Natural killer cell (primary cell): ENCODE data around the gene SLC44A5. TPM values are rescaled to one million over a fixed set of nuclear protein-coding genes. Genes with fewer than 3 reads are reported as not detected.
"Not testable (repeated sequence)": the region's sequence is repeated elsewhere in the genome, so short reads cannot be mapped to it uniquely, and the experiment has no call there.

Experiments
- ATAC-seq, 3 donors: fragments of 150-1000 bp in 2 of 3; fragments of 200-7000 bp in 1 of 3; cut with Tn5 transposase; 1 replicate in 1 of 3; 2 replicates in 2 of 3; pipeline ENCODE4 v1.10.0; 2021; ENCODE audit warnings: mild to moderate bottlenecking in 2 of 3, moderate library complexity in 2 of 3
- DNase-seq, 2 donors: peaks; one replicate each; pipeline versions ENCODE4 v3.0.0 to v3.0.0-alpha.2; 2013 to 2021; ENCODE audit warnings: mixed read lengths in 1 of 2
- H3K27ac ChIP-seq: one replicate; pipeline ENCODE4 v1.5.1; 2013; ENCODE audit warnings: mild to moderate bottlenecking, low read length
- H3K27me3 ChIP-seq: one replicate; pipeline ENCODE4 v1.6.1; 2013; ENCODE audit warnings: low read length; ENCODE audit not compliant: control insufficient read depth, insufficient read depth
- H3K36me3 ChIP-seq: one replicate; pipeline ENCODE4 v1.6.1; 2013; ENCODE audit warnings: low read length; ENCODE audit not compliant: control insufficient read depth, insufficient read depth
- H3K4me1 ChIP-seq: one replicate; pipeline ENCODE4 v1.6.1; 2013; ENCODE audit warnings: low read length; ENCODE audit not compliant: control insufficient read depth, insufficient read depth
- H3K4me3 ChIP-seq: one replicate; pipeline ENCODE4 v1.5.1; 2013; ENCODE audit warnings: low read length
- H3K9me3 ChIP-seq: one replicate; pipeline ENCODE4 v1.6.1; 2013; ENCODE audit warnings: low read length; ENCODE audit not compliant: control insufficient read depth, insufficient read depth
- H3K27ac Mint-ChIP-seq, 2 donors: one replicate each; pipeline ENCODE4 v1.8.0; 2022; ENCODE audit warnings: mild to moderate bottlenecking in 2 of 2, mixed read lengths in 2 of 2, moderate library complexity in 1 of 2
- H3K27me3 Mint-ChIP-seq, 2 donors: one replicate each; pipeline ENCODE4 v1.8.0; 2022; ENCODE audit warnings: low read depth in 2 of 2, mixed read lengths in 2 of 2
- H3K36me3 Mint-ChIP-seq: one replicate; pipeline ENCODE4 v1.8.0; 2022; ENCODE audit warnings: mixed read lengths
- H3K4me1 Mint-ChIP-seq, 2 donors: one replicate each; pipeline ENCODE4 v1.8.0; 2022; ENCODE audit warnings: mixed read lengths in 2 of 2
- H3K4me3 Mint-ChIP-seq: one replicate; pipeline ENCODE4 v1.8.0; 2022; ENCODE audit warnings: mild to moderate bottlenecking, moderate library complexity, mixed read lengths
- H3K9me3 Mint-ChIP-seq, 2 donors: one replicate each; pipeline ENCODE4 v1.8.0; 2022; ENCODE audit warnings: mixed read lengths in 2 of 2
- WGBS: methylation state at CpG from one replicate; pipeline ENCODE4 v1.1.7; 2013; ENCODE audit warnings: missing lambda C conversion rate; ENCODE audit not compliant: insufficient coverage; 5-methylcytosine and 5-hydroxymethylcytosine counted together
- intact Hi-C: fragments of 100-400 bp; cut with micrococcal nuclease; formaldehyde crosslinking; loops from one replicate; pipeline ENCODE4 v1.14.2; 2022
- total RNA-seq, 4 donors: library from RNA; stranded (reverse); fragments of 120-200 nt in 1 of 4; gene quantifications; one replicate each; pipeline versions ENCODE4 v1.2.3 to v1.2.4, GENCODE V29; 2013 to 2022
- TF ChIP-seq, protein P1 (sequence below): fragments of 200-600 bp; IDR thresholded peaks from one replicate; pipeline ENCODE4 v1.8.0; 2022; ENCODE audit warnings: antibody characterized with exemption

SLC44A5 gene
- total RNA-seq, 3 donors from 2014 or later (not counting 1 experiment from before 2014, with no cell fraction given): 0.15 to 1.2 TPM; not detected in 1

DNA sequence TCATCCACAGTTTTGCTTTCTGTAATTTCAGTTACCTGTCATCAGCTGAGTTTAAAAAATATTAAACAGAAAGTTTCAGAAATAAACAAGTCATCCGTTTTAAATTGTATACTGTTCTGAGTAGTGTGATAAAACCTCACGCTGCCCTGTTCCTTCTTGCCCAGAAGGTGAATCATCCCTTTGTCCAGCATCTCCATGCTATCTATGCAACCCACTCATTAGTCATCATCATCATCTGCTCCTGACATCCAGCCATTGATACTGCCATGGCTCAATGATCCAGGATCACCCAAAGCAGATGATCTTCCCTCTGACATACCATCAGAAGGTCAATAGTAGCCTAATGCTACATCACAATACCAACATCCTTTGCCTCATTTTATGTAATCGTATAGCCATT is 198.3 kb downstream of the SLC44A5 start:
- no peaks in the 10 kb centered on the region for H3K27me3 ChIP-seq
- ATAC-seq (no peak), DNase-seq (no peak)
- intact Hi-C loops: no loop called here
- no peaks in the 10 kb centered on the region for H3K4me1 ChIP-seq
- no peak overlapping the region for H3K27ac ChIP-seq
- no peaks in the 10 kb centered on the region for H3K4me1 Mint-ChIP-seq
- peaks cover 5% of the 10 kb centered on the region for H3K9me3 ChIP-seq
- H3K9me3 Mint-ChIP-seq: peaks cover 5 to 6% of the 10 kb centered on the region in 2 donors
- TF ChIP-seq, protein P1, sequence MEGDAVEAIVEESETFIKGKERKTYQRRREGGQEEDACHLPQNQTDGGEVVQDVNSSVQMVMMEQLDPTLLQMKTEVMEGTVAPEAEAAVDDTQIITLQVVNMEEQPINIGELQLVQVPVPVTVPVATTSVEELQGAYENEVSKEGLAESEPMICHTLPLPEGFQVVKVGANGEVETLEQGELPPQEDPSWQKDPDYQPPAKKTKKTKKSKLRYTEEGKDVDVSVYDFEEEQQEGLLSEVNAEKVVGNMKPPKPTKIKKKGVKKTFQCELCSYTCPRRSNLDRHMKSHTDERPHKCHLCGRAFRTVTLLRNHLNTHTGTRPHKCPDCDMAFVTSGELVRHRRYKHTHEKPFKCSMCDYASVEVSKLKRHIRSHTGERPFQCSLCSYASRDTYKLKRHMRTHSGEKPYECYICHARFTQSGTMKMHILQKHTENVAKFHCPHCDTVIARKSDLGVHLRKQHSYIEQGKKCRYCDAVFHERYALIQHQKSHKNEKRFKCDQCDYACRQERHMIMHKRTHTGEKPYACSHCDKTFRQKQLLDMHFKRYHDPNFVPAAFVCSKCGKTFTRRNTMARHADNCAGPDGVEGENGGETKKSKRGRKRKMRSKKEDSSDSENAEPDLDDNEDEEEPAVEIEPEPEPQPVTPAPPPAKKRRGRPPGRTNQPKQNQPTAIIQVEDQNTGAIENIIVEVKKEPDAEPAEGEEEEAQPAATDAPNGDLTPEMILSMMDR: no peak
- no peak overlapping the region for H3K4me3 Mint-ChIP-seq
- H3K36me3 ChIP-seq: no peaks in the 10 kb centered on the region
- WGBS: 78% methylated on average over 2 of the region's 3 CpGs
- H3K27ac Mint-ChIP-seq: no peak overlapping the region
- H3K27me3 Mint-ChIP-seq: no peaks in the 10 kb centered on the region
- no peaks in the 10 kb centered on the region for H3K36me3 Mint-ChIP-seq
- H3K4me3 ChIP-seq: no peak overlapping the region

DNA sequence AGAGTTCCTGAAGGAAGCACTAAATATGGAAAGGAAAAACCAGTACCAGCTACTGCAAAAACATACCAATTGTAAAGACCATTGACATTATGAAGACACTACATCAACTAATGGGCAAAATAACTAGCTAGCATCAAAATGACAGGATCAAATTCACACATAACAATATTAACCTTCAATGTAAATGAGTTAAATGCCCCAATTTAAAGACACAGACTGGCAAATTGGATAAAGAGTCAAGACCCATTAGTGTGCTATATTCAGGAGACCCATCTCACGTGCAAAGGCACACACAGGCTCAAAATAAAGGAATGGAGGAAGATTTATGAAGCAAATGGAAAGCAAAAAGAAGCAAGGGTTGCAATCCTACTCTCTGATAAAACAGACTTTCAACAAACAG is 206.2 kb downstream of the SLC44A5 start:
- H3K9me3 Mint-ChIP-seq: peaks cover 13 to 21% of the 10 kb centered on the region in 2 donors
- H3K36me3 Mint-ChIP-seq, H3K27me3 Mint-ChIP-seq, ATAC-seq, H3K27ac ChIP-seq, H3K27me3 ChIP-seq, H3K9me3 ChIP-seq, H3K4me1 Mint-ChIP-seq, H3K27ac Mint-ChIP-seq, intact Hi-C loops, H3K4me1 ChIP-seq, H3K36me3 ChIP-seq, DNase-seq, H3K4me3 Mint-ChIP-seq, H3K4me3 ChIP-seq: not testable (repeated sequence)
- 62% methylated on average over 1 of the region's 1 CpG for WGBS

DNA sequence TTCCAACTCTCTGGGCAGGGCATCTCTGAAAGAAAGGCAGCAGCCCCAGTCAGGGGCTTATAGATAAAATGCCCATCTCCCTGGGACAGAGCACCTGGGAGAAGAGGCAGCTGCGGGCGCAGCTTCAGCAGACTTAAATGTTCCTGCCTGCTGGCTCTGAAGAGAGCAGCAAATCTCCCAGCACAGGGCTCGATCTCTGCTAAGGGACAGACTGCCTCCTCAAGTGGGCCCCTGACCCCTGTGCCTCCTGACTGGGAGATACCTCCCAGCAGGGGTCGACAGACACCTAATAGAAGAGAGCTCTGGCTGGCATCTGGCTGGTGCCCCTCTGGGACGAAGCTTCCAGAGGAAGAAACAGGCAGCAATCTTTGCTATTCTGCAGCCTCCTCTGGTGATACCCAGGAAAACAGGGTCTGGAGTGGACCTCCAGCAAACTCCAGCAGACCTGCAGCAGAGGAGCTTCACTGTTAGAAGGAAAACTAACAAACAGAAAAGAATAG is 207.7 kb downstream of the SLC44A5 start:
- H3K4me3 ChIP-seq, DNase-seq, H3K27me3 ChIP-seq, H3K36me3 Mint-ChIP-seq, H3K4me3 Mint-ChIP-seq, H3K4me1 Mint-ChIP-seq, H3K27ac Mint-ChIP-seq, H3K9me3 ChIP-seq, intact Hi-C loops, H3K27ac ChIP-seq, H3K27me3 Mint-ChIP-seq, H3K36me3 ChIP-seq, ATAC-seq, H3K4me1 ChIP-seq: not testable (repeated sequence)
- WGBS: 78% methylated on average over 5 of the region's 5 CpGs
- H3K9me3 Mint-ChIP-seq: peaks cover 16 to 21% of the 10 kb centered on the region in 2 donors

DNA sequence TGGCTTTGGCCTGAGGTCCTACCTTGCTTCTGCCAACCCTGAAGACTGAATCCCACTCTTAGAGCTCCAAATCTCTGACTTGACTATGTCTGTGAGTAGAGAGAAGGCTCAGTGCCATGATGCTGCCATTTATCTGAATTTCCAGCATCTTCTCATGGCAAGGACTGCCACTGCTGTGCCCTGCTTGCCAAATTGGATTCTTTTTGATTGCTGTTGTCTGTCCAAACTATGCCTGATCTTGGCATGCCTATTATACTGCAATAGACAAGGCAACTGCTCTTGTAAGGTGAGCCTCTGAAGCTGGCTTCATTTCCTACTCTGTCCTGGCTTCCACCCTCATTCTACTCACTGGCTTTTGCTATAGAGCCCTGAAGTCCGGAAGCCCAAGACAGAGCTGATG is 210.2 kb downstream of the SLC44A5 start:
- ATAC-seq (no peak), DNase-seq (no peak)
- H3K4me3 Mint-ChIP-seq: no peak overlapping the region
- no peaks in the 10 kb centered on the region for H3K4me1 Mint-ChIP-seq
- no peaks in the 10 kb centered on the region for H3K27me3 Mint-ChIP-seq
- peaks cover 16 to 21% of the 10 kb centered on the region in 2 donors for H3K9me3 Mint-ChIP-seq
- H3K27ac Mint-ChIP-seq: no peak overlapping the region
- TF ChIP-seq, protein P1: no peak
- no peaks in the 10 kb centered on the region for H3K36me3 Mint-ChIP-seq
- Histone ChIP-seq H3K4me3 (no peak overlapping the region), H3K9me3 (peaks cover 7% of the 10 kb centered on the region), H3K27ac (no peak overlapping the region), H3K36me3 (no peaks in the 10 kb centered on the region), H3K4me1 (no peaks in the 10 kb centered on the region), H3K27me3 (no peaks in the 10 kb centered on the region)
- 93% methylated on average over 1 of the region's 1 CpG for WGBS
- intact Hi-C loops: no loop called here
